Measurements from ENCODE around the gene PLVAP. TPM values are rescaled to one million over a fixed set of nuclear protein-coding genes. Genes with fewer than 3 reads are reported as not detected.

Gene PLVAP
- total and polyA plus RNA-seq, 2 donors from 2014 or later, result 148 to 195 TPM

DNA sequence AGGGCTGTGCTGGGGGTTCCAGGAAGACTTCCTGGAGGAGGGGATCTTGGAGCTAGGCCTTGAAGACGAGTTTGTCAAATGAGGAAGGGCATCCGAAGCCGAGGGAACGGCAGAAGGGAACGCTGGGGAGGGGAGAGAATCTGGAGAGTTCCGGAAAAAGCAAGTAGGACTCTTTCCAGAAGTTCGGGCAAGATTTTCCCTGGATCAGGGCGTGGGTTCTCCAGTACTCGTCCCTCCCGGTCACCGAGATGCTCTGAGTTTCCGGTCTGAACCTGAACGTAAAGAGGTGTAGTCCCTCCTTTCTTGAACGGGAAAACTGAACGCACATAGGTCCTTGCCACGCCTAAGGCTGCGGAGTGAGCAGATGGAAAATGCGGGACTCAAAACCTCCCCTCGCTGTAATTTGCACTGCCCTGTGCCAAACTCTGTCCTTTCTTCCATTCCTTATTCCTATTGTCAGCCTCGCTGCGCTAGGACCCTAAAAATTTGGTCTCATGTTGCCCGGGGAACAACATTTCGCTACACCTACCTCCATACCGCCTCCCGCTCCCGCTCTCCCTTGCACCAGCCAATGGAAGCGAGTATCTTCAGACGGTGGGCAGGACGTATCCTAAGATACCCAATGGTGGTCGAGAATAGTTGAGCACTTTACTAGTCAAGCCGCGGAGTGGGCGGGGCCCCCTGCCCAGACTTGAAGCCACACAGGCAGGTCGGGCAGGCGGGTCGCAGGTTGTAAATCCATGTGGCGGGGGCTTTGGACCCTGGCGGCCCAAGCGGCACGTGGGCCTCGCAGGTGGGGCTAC is 40.1 kb downstream of the PLVAP start, which contains the start of gene GTPBP3:
TSS of gene GTPBP3 (plus strand) at position 682 of the 803 bp plus-strand sequence. CDS start at position 741, 59 bp downstream.
- H3K9ac ChIP-seq (ENCODE audit: low read length in 3 of 3), result peak within 1 kb of the TSS; percentile 82 to 94 (median 92)
- peak within 1 kb of the TSS; percentile 87 to 98 (median 95) for H3K4me3 ChIP-seq (ENCODE audit: low read length in 3 of 3)
- peak; percentile 94 for FAIRE-seq
- TF ChIP-seq, protein P1, sequence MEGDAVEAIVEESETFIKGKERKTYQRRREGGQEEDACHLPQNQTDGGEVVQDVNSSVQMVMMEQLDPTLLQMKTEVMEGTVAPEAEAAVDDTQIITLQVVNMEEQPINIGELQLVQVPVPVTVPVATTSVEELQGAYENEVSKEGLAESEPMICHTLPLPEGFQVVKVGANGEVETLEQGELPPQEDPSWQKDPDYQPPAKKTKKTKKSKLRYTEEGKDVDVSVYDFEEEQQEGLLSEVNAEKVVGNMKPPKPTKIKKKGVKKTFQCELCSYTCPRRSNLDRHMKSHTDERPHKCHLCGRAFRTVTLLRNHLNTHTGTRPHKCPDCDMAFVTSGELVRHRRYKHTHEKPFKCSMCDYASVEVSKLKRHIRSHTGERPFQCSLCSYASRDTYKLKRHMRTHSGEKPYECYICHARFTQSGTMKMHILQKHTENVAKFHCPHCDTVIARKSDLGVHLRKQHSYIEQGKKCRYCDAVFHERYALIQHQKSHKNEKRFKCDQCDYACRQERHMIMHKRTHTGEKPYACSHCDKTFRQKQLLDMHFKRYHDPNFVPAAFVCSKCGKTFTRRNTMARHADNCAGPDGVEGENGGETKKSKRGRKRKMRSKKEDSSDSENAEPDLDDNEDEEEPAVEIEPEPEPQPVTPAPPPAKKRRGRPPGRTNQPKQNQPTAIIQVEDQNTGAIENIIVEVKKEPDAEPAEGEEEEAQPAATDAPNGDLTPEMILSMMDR (IDR thresholded peaks at IDR 0.05; ENCODE audit: borderline replicate concordance, extremely low read depth, insufficient read depth), result no peak
- H3K27ac ChIP-seq (ENCODE audit: low read depth in 2 of 2, low read length in 2 of 2), result peak within 1 kb of the TSS; percentile 95 to 99
- intact Hi-C loops (cut with DNase I), result loop anchor here (10.0 kb wide), 1 partner anchor 128 kb away; the partner anchor contains the start of gene NXNL1
- no peaks in the 10 kb centered on the region for H3K9me3 ChIP-seq (ENCODE audit: control insufficient read depth in 2 of 3, insufficient read depth in 1 of 3, low read length in 3 of 3)
- no peaks in the 10 kb centered on the region for H3K36me3 ChIP-seq (ENCODE audit: control insufficient read depth in 2 of 3, insufficient read depth in 3 of 3, low read length in 3 of 3)
- no peaks in the 10 kb centered on the region for H3K27me3 ChIP-seq (ENCODE audit: control insufficient read depth, insufficient read depth, low read length)
- DNase-seq, result peak; percentile 97 to 99 (median 99)
- H3K4me1 ChIP-seq (ENCODE audit: control insufficient read depth in 2 of 3, insufficient read depth in 2 of 3, low read depth in 1 of 3, low read length in 3 of 3), result peaks cover 0 to 24% (median 0%) of the 10 kb centered on the region in 3 donors

DNA sequence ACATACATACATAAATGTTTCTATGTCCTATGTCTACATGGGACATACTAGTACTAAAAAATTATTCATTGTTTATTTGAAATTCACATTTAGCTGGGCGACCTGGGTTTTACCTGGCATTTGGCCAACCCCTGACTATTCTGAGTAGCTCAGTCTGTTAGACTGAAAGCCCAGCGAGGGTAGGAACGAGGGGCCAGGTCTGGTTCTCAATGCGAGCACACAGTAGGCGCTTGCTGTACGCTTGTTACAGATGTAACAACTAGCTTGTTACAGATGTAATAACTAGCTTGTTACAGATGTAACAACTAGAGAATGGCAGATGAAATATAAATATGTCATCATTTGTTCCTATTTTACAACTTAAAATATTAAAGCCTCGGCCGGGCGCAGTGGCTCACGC is 41.6 kb downstream of the PLVAP start:
- TF ChIP-seq, protein P1 (IDR thresholded peaks at IDR 0.05; ENCODE audit: borderline replicate concordance, extremely low read depth, insufficient read depth), result no peak
- Histone ChIP-seq H3K27me3 (ENCODE audit: control insufficient read depth, insufficient read depth, low read length) (no peaks in the 10 kb centered on the region), H3K9me3 (ENCODE audit: control insufficient read depth in 2 of 3, insufficient read depth in 1 of 3, low read length in 3 of 3) (no peaks in the 10 kb centered on the region), H3K27ac (ENCODE audit: low read depth in 2 of 2, low read length in 2 of 2) (no peak overlapping the region), H3K9ac (ENCODE audit: low read length in 3 of 3) (no peak overlapping the region), H3K36me3 (ENCODE audit: control insufficient read depth in 2 of 3, insufficient read depth in 3 of 3, low read length in 3 of 3) (no peaks in the 10 kb centered on the region), H3K4me1 (ENCODE audit: control insufficient read depth in 2 of 3, insufficient read depth in 2 of 3, low read depth in 1 of 3, low read length in 3 of 3) (peaks cover 0 to 24% (median 0%) of the 10 kb centered on the region in 3 donors), H3K4me3 (ENCODE audit: low read length in 3 of 3) (no peak overlapping the region)
- intact Hi-C loops (cut with DNase I), result loop anchor here (10.0 kb wide), 1 partner anchor 129 kb away; the partner anchor contains the start of gene NXNL1
- DNase-seq, result no peak
- no peak for FAIRE-seq

DNA sequence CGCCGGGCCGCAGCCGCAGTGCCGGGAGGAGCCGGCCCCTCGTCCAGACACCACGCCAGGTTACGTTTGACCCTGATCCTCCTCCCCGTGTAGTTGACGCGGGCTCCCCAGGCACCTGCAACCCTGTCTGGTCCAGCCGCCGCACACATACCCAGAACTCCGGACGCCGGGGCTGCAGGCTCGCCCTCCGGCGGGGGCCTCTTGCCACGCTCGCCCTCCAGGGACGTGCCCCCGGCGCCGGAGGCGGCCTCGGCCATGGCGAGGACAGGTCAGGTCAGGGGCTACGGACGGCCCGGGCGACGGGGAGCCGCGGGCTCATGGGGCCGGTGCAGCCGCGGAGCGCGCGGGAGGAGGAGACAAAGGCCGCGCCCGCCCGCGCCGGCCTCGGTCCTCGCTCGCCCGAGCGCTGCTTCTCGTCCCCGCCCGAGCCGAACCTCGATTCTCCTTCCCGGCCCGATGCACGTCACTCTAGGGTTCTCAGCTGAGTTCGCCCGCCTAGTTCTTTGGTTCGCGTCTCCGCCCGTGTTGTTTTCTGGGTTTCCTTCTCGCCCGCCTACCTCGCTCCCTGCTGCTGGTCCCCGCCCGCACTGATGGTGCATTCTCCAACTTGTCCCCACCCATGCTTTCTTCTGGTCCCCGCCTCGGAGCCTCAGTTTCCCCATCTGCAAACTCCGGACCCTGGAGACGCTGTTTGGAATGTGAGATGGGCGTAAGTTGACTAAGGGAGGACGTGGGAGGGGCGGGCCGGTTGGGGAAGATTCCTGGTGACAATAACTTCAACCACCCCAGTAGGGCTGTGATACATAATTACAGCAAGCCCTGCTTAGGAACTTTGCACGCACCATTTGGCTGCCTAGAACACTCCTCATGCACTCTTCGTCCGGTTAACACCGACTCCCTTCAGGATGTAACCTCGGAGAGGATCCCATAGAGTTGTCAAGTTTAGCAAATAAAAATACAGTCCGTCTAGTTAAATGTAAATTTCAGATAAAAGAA is 42.4 kb downstream of the PLVAP start, which contains the start of gene ANO8:
TSS of gene ANO8 (minus strand) at position 442 of the 996 bp plus-strand sequence. CDS start at position 257, 185 bp downstream.
- peak; percentile 97 to 99 (median 97) for DNase-seq
- no peak for FAIRE-seq
- H3K27me3 ChIP-seq (ENCODE audit: control insufficient read depth, insufficient read depth, low read length), result no peaks in the 10 kb centered on the region
- peak within 1 kb of the TSS in 2 of 3 donors; percentile 54 to 60 for H3K9ac ChIP-seq (ENCODE audit: low read length in 3 of 3)
- H3K9me3 ChIP-seq (ENCODE audit: control insufficient read depth in 2 of 3, insufficient read depth in 1 of 3, low read length in 3 of 3), result no peaks in the 10 kb centered on the region
- no peak within 1 kb of the TSS for H3K27ac ChIP-seq (ENCODE audit: low read depth in 2 of 2, low read length in 2 of 2)
- H3K4me1 ChIP-seq (ENCODE audit: control insufficient read depth in 2 of 3, insufficient read depth in 2 of 3, low read depth in 1 of 3, low read length in 3 of 3), result peaks cover 0 to 24% (median 0%) of the 10 kb centered on the region in 3 donors
- no peaks in the 10 kb centered on the region for H3K36me3 ChIP-seq (ENCODE audit: control insufficient read depth in 2 of 3, insufficient read depth in 3 of 3, low read length in 3 of 3)
- H3K4me3 ChIP-seq (ENCODE audit: low read length in 3 of 3), result peak within 1 kb of the TSS; percentile 56 to 61 (median 61)
- intact Hi-C loops (cut with DNase I), result loop anchor here (10.0 kb wide), 1 partner anchor 130 kb away; the partner anchor contains the start of gene NXNL1
- TF ChIP-seq, protein P1 (IDR thresholded peaks at IDR 0.05; ENCODE audit: borderline replicate concordance, extremely low read depth, insufficient read depth), result peak; percentile 7

All from kidney (tissue), 14 donors.